Measurements from ENCODE around the gene PGAM2. TPM values are rescaled to one million over a fixed set of nuclear protein-coding genes. Genes with fewer than 3 reads are reported as not detected.

PGAM2 gene
- total RNA-seq, 2 experiments from 2014 or later = 0.49 TPM; not detected in 1

DNA sequence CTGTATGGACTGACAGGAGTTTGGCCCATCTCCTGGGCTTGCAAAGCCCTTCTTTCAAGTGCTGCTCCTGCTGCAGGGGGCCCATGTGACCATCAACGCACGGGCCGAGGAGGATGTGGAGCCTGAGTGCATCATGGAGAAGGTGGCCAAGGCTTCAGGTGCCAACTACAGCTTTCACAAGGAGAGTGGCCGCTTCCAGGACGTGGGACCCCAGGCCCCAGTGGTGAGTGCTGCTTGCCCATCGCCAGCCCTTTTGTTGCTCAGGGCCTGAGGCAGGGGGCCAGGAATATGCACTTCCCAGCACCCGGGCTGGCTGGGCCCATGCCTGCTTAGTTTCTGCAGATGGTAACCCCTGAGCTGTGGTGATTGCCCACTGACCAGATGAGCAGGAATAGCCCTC lies 8.7 kb downstream of the PGAM2 start:
- DNase-seq (no peak), ATAC-seq (no peak)
- ChIA-PET CTCF (no interaction called here), POLR2A (interaction anchor here (2.3 to 5.5 kb wide), 2 partner anchors 9 to 11 kb away, joined by 9 to 29 read pairs; no protein-coding TSS in a partner anchor)
- TF ChIP-seq, protein P1, sequence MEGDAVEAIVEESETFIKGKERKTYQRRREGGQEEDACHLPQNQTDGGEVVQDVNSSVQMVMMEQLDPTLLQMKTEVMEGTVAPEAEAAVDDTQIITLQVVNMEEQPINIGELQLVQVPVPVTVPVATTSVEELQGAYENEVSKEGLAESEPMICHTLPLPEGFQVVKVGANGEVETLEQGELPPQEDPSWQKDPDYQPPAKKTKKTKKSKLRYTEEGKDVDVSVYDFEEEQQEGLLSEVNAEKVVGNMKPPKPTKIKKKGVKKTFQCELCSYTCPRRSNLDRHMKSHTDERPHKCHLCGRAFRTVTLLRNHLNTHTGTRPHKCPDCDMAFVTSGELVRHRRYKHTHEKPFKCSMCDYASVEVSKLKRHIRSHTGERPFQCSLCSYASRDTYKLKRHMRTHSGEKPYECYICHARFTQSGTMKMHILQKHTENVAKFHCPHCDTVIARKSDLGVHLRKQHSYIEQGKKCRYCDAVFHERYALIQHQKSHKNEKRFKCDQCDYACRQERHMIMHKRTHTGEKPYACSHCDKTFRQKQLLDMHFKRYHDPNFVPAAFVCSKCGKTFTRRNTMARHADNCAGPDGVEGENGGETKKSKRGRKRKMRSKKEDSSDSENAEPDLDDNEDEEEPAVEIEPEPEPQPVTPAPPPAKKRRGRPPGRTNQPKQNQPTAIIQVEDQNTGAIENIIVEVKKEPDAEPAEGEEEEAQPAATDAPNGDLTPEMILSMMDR (IDR thresholded peaks at IDR 0.05) = no peak
- intact Hi-C loops (cut with micrococcal nuclease) = no loop called here
- Mint-ChIP-seq H3K4me3 (no peak overlapping the region), H3K36me3 (ENCODE audit: low read depth) (peaks cover 52% of the 10 kb centered on the region), H3K9me3 (no peaks in the 10 kb centered on the region), H3K27me3 (no peaks in the 10 kb centered on the region), H3K27ac (no peak overlapping the region), H3K4me1 (ENCODE audit: low read depth) (peaks cover 37% of the 10 kb centered on the region)

DNA sequence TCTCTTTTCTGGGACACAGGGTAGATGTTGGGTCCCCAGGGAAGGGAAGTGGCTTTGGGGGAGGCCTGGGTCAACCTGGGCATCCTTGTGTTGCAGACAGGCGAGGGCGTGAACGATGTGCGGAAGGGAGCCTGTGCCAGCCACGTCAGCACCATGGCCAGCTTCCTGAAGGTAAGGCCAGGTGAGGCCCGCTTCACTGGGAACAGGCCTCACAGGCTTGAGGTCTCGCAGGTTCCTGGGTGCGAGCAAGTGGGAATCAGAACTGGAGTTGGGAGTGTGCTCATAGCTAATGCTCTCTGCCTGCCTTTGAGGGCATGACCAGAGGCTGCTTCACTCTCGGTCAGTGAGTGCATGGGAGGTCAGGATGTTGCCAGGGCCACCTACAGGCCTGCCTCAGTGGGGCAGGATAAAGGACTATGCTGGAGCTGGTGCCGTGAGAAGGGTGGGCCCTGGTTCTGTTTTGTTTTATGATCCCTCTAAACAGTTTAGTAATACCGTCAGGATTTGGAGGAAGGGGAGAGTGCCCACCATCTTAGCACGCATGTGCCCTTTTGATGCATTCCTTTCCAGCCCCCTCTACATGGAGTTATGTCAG lies 12.5 kb downstream of the PGAM2 start:
- H3K4me3 Mint-ChIP-seq = no peak overlapping the region
- POLR2A ChIA-PET = interaction anchor here (0.9 to 1.7 kb wide), 4 partner anchors 8 to 52 kb away, joined by 3 to 6 read pairs (median 4); partner anchors contain the start of gene PGAM2
- H3K27ac Mint-ChIP-seq = no peak overlapping the region
- H3K4me1 Mint-ChIP-seq (ENCODE audit: low read depth) = peaks cover 51% of the 10 kb centered on the region
- TF ChIP-seq, protein P1 (IDR thresholded peaks at IDR 0.05) = no peak
- H3K36me3 Mint-ChIP-seq (ENCODE audit: low read depth) = peaks cover 55% of the 10 kb centered on the region
- no peaks in the 10 kb centered on the region for H3K27me3 Mint-ChIP-seq
- CTCF ChIA-PET = interaction anchor here (0.6 to 1.4 kb wide), 3 partner anchors 13 to 95 kb away, joined by 3 read pairs; partner anchors contain the start of gene PGAM2
- H3K9me3 Mint-ChIP-seq = no peaks in the 10 kb centered on the region
- DNase-seq (no peak), ATAC-seq (no peak)
- intact Hi-C loops (cut with micrococcal nuclease) = no loop called here

DNA sequence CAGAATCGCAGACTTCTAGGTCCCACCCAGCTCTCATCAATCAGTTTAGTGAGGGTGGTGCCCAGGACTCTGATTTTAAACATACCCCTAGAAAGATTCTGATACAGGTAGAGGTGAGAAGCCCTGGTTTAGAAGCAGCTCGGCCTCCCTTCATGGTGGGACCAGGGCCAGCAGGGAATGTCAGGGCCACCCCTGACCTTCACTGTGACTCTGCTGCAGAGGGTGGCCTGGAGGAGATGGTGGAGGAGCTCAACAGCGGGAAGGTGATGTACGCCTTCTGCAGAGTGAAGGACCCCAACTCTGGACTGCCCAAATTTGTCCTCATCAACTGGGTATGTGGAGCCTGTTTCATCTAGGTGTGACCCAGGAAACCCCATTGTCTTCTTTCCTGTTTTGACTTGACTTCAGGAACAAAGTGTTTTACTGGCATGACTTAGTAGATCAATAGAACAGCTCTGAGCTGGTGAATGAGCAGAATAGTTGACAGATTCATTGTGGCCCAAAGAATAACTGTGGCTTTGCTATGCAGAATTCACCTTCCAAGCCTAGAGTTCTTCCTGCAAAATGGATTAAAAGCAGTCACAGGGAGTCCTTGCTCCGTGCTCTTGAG lies 13.7 kb downstream of the PGAM2 start:
- POLR2A ChIA-PET = interaction anchor here (0.8 to 2.2 kb wide), 5 partner anchors 10 to 29 kb away, joined by 3 to 8 read pairs (median 5); partner anchors contain the start of gene PGAM2

DNA sequence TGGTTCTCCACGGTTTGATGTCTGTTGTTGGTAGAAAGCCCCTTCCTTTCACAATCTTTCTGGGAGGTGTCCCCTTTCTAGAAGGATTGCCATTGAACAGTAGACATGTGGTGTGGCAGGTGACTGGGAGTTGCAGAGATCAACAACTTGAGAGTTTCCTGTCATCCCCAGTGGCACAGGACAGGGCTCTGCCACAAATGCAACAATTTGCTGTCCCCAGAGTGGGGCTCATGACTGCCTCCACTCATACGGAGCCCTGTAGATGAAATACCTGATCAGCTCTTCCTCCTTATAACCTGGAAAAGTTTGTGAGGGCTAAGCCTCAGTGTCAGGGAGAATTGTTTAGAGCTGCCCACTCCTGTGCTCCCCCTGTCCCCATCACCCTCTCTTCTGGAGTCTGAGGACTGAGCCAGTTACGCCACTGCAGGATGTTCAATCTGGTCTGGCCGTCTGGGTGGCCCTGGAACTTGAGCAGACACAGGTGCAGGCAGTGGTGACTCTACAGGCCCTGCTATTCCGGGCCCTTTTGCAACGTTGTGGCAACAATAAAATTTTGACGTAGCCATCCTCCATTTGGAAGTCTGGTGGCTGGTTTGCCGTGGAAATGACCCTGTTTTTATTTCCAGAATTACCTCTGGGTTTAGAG lies 14.3 kb downstream of the PGAM2 start:
- intact Hi-C loops (cut with micrococcal nuclease) = no loop called here
- H3K36me3 Mint-ChIP-seq (ENCODE audit: low read depth) = peaks cover 60% of the 10 kb centered on the region
- H3K9me3 Mint-ChIP-seq = no peaks in the 10 kb centered on the region
- ATAC-seq (no peak), DNase-seq (no peak)
- TF ChIP-seq, protein P1 (IDR thresholded peaks at IDR 0.05) = no peak
- CTCF ChIA-PET = interaction anchor here (1.0 to 1.1 kb wide), 2 partner anchors 10 to 20 kb away, joined by 3 to 4 read pairs; no protein-coding TSS in a partner anchor
- POLR2A ChIA-PET = interaction anchor here (0.9 to 2.2 kb wide), 5 partner anchors 11 to 29 kb away, joined by 3 to 14 read pairs (median 6); partner anchors contain the start of gene PGAM2
- H3K4me3 Mint-ChIP-seq = no peak overlapping the region
- H3K4me1 Mint-ChIP-seq (ENCODE audit: low read depth) = peaks cover 62% of the 10 kb centered on the region
- H3K27me3 Mint-ChIP-seq = no peaks in the 10 kb centered on the region
- peak overlapping the region; percentile 57 for H3K27ac Mint-ChIP-seq

More for the DNA sequence above, 13.7 kb downstream of the PGAM2 start:
- Mint-ChIP-seq H3K4me1 (ENCODE audit: low read depth) (peaks cover 57% of the 10 kb centered on the region), H3K27me3 (no peaks in the 10 kb centered on the region), H3K36me3 (ENCODE audit: low read depth) (peaks cover 53% of the 10 kb centered on the region), H3K27ac (peak overlapping the region; percentile 57), H3K9me3 (no peaks in the 10 kb centered on the region), H3K4me3 (no peak overlapping the region)
- ATAC-seq = no peak
- CTCF ChIA-PET = interaction anchor here (0.8 to 1.1 kb wide), 3 partner anchors 9 to 19 kb away, joined by 3 to 4 read pairs (median 3); no protein-coding TSS in a partner anchor
- intact Hi-C loops (cut with micrococcal nuclease) = no loop called here
- no peak for DNase-seq
- TF ChIP-seq, protein P1 (IDR thresholded peaks at IDR 0.05) = no peak
